Loucy (cell line): ENCODE data around the gene WDR33.

Source experiments
- EZH2phosphoT487 ChIP-seq: fragments of 200-600 bp; IDR thresholded peaks from 2 replicates; pipeline ENCODE4 v1.6.1; 2018; ENCODE audit warnings: antibody characterized with exemption, mild to moderate bottlenecking, moderate library complexity, borderline replicate concordance
- TF ChIP-seq, protein P1 (sequence below): fragments of 200-600 bp; sonication (generic); conservative IDR thresholded peaks from 2 replicates; pipeline ENCODE4 v1.5.1; 2014; ENCODE audit warnings: mild to moderate bottlenecking, antibody characterized with exemption, low read length

DNA sequence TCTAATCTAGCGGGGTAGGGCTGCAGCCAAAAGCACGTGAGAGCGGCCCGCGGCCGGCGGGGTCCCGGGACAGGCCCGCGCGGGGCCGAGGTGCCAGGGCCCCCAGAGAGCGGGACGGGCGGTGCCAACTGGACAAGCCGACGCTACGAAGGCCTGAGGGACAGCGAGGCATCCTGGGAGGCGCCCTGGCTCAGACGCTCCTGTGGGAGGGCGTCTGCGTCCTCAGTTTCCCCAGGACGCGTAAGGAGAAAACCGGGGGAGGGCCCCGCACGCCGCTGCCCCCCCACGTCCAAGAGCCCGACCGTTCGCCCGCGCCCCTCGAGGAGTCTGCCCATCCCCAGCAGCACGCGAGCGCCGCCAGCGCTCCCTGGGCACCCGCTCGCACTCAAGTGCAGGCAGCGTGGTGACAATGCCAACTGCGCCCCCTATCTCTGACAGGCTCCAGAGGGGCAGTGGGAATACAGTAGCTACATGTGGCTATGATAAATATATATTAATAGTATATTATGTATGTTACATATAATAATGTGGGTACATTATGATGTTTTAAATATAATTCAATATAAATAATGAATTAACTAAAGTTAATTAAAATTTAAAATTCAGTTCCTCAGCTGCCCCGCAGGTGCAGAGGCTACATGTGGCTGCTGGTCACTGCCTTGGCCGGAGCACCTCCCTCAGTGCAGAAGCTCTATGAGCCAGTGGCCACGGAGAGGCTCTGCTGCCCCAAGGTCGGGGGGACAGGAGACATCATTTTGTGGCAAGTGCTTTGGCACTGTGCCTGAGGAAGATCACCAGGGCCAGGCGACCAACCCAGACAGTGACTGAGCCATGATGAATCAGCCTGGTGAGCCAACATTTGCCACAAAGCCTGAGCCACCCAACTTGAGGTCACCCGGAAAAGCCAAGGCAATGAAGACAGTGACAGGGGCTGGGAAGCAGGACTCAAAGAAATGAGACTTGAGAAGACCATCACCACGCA lies 115.2 kb downstream of the WDR33 start:
- TF ChIP-seq, protein P1, sequence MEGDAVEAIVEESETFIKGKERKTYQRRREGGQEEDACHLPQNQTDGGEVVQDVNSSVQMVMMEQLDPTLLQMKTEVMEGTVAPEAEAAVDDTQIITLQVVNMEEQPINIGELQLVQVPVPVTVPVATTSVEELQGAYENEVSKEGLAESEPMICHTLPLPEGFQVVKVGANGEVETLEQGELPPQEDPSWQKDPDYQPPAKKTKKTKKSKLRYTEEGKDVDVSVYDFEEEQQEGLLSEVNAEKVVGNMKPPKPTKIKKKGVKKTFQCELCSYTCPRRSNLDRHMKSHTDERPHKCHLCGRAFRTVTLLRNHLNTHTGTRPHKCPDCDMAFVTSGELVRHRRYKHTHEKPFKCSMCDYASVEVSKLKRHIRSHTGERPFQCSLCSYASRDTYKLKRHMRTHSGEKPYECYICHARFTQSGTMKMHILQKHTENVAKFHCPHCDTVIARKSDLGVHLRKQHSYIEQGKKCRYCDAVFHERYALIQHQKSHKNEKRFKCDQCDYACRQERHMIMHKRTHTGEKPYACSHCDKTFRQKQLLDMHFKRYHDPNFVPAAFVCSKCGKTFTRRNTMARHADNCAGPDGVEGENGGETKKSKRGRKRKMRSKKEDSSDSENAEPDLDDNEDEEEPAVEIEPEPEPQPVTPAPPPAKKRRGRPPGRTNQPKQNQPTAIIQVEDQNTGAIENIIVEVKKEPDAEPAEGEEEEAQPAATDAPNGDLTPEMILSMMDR, result no peak
- no peak for TF ChIP-seq EZH2phosphoT487
